HG03139 (cell line): Measurements from ENCODE around the gene EFEMP2.
"Not testable (repeated sequence)": the region's sequence is repeated elsewhere in the genome, so short reads cannot be mapped to it uniquely, and the experiment has no call there.

ENCODE experiments used
- ATAC-seq: cut with Tn5 transposase; IDR thresholded peaks from one replicate; pipeline ENCODE4 v1.9.1; 2021; ENCODE audit not compliant: unreplicated experiment

The EFEMP2 gene

DNA sequence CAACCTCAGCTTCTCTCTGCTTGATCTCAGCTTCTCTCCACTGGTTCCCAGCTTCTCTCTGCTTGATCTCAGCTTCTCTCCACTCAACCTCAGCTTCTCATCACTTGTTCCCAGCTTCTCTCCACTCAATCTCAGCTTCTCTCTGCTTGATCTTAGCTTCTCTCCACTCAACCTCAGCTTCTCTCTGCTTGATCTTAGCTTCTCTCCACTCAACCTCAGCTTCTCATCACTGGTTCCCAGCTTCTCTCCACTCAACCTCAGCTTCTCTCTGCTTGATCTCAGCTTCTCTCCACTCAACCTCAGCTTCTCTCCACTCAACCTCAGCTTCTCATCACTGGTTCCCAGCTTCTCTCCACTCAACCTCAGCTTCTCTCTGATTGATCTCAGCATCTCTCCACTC lies 40.4 kb downstream of the EFEMP2 start:
- ATAC-seq, result not testable (repeated sequence)

DNA sequence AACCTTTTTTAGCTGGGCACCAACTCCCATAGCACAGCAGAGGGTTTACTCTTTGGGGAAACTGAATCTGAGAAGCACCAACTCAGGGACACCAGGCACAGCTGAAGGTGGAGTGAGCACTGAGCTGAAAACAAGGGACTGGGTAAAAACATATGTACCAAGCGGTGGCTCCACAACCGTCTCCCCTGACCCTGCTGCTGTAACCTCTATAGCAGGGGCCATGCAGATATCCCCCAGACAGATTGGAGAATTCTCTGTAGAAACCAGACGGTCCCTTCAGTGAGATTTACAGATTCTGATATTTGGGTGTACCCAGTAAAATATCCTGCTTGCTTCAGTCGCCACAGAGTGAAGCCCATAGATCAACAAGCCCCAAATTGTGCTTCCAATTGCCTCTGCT lies 43.1 kb downstream of the EFEMP2 start:
- ATAC-seq, result no peak

DNA sequence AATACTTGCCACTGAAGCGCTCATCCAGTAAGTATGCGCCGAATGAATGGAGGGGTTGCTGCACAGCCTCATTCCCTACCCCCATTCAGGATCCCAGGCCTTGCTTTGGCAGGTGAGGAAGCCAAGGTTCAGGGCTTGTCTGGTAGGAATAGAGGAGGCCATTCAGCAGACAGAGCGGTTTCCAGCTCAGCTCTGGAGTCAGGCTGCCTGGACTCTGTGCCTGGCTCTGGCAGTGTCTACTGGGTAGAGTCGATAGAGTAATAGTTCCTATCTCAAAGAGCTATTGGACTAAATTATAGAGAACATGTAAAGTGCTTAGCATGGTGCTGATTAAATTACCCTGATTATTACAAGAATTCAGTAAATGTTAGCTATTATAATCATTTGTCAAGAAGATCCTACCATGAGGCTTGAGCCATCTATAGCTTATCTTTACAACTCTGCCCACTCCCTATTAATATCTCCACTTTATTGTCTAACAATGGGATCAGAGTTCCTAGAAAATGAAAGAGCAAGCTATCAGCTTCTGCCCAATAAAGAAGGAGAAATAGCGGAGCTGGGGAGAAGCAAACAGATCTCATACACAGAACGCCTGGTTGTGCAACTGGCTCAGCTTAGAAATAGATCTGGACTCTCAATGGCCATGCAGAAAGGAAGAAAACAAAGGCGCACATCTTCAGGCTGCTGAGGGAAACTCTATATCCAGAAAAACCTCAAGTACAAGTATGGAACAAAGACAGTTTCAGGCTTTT lies 45.4 kb downstream of the EFEMP2 start:
- no peak for ATAC-seq

DNA sequence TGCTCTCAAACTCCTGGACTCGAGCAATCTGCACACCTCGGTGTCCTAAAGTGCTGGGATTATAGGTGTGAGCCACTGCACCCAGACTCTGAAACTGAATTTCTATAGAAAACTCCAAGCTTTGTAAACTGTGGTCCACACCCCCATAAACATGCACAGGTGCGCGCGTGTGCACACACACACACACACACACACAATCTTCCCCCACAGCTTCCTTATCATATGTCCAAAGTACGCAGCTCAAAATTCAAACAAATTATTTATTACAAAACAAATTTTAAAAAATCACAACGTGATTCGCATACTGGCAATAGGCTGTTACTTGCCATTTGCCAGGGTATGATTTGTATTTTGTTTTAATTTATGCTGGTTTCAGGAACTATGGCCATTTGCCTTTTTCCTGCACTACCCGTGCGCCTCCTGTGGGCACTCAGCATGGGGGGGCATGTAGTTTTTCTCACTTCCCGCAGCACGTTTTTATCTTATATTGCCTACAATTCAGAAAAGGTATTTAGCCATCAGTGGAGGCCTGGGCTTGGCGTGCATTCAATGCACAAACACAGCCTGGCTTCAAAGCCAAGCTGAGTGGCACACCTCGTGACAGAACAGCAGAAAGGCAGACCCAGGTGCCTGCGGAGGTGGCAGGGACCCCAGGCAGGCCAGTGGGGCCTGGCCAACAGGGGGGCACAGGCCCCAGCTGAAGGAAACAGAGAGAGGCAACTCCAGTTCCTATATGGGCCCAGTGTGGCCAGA lies 49.6 kb downstream of the EFEMP2 start:
- no peak for ATAC-seq

DNA sequence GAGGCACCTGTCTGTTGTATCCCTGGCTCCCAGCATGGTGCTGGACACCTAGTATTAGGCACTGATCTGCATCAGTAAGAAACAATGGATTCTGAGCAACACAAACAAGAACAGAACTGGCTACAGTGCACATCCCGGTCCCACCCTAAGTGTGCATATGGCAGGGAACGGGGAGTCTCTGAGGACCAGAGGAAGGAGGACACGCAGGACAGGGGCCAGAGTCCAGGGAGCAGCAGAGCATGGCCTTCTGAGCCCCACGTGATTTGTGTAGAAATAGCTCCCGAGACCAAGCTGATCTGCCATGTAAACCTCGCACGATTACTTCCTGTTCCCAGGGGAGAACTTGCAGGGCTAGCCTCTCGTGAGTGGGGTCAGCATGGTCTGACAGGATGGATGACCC lies 51.5 kb downstream of the EFEMP2 start:
- ATAC-seq, result no peak

DNA sequence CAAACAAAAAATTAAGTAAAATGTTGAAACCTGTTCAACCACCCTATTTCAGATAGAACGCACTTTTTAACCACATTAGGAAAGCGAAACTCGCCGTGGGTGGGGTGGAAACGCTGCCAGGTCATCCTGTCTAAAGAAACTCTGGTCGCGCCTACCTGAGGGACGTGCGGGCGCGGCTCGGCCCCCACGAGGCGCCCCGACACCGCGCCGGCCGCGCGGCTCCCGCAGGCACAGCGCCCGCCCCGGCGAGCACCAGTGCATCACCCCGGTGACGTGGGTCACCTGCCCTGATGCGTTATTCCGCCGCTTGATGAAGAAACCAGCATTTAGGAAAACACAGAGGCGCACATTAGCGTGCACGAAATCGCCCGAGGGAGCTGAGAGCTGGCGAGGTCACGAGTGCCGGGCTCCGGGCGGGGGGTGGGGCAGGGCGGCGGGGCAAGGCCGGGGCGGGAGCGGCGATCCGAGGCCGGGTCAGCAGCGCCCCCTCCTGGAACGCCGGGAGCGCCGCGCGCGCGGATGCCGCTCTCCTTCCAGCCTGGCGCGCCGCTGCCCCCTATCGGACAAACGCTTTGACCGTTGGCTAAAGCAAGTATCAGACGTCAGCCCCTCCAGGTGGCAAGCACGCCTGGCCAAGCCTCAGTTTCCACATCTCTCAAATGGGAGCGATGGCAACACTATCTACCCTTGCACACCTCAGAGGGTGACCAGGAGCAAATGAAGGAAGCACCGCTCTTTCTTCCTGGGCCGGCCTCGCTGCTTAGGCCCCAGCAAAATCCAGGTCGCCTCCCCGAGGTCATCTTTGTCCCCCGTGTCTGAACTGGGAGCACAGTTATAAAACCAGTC lies 54.5 kb downstream of the EFEMP2 start:
- ATAC-seq, result peak; percentile 48

DNA sequence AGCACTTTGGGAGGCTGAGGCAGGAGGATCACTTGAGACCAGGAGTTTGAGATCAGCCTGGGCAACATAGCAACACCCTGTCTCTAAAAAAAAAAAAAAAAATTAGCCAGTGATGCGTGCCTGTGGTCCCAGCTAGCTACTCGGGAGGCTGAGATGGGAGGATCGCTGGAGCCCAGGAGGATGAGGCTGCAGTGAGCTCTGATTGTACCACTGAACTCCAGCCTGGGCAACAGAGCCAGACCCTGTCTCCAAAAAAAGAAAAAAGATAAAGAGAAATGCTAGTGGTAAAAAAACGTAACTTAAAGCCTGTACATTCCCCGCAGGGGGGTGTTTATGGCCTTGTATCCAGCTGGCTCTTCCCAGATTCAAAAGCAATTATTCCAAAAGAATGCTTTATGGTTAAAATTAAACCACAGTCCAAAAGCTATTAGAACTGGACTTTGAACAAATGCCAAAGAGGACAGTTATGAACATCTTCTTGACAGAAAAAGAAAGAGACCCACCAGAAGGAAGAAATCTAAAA lies 55.2 kb downstream of the EFEMP2 start:
- ATAC-seq, result no peak

DNA sequence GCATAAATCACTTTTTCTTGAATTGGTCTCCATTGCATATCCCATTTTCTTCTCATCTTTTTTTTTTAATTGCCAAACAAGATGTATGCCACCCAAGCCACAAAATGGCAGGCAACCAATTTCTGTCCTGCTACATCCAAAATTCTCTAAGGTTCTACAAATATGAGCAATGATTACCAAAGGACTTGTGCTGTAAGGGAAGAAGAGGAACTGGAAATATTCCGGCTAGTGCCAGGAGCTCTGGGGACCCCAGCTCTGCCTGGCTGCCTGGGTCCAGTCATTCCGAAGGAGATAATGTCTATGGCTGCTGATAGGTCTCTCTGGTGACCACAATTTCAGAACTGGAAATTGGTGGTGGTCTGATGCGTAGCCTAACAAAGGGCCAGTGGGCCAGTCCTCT lies 55.9 kb downstream of the EFEMP2 start:
- ATAC-seq, result no peak
